ENCODE measurements around the gene RABGAP1L. TPM values are rescaled to one million over a fixed set of nuclear protein-coding genes. Genes with fewer than 3 reads are reported as not detected.

The RABGAP1L gene
- total RNA-seq, 4 donors from 2014 or later: 31.2 to 115 (median 62.5) TPM

DNA sequence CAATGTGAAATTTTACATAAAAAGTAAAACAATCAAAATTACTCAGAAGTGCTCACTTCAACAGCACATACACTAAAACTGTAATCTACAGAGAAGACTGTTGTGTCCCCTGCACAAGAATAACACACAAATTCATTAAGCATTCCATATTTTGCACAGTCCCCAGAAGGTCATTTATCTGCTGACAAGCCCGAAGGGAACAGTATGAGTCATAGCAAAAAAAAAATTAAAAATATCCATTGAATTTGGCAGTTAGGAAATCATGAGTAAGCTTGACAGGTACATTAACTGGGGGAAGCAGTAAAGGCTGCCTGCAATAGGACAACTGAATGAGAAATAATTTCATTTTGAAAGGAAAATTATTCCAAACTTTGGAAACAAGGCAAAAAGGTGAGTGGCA is 837.2 kb downstream of the RABGAP1L start:
- WGBS, 2 donors (ENCODE audit: low coverage in 1 of 2): 0% methylated on average over 1 of the region's 1 CpG
- Histone ChIP-seq H3K27ac (peak overlapping the region in 1 of 4 donors; percentile 4), H3K4me1 (peaks cover 0 to 32% (median 0%) of the 10 kb centered on the region in 3 donors), H3K36me3 (no peaks in the 10 kb centered on the region), H3K27me3 (no peaks in the 10 kb centered on the region), H3K4me3 (no peak overlapping the region), H3K9me3 (no peaks in the 10 kb centered on the region)
- no peak for TF ChIP-seq POLR2AphosphoS5 (IDR thresholded peaks at IDR 0.05)
- no peak for TF ChIP-seq CTCF (IDR thresholded peaks at IDR 0.05)
- TF ChIP-seq POLR2A (IDR thresholded peaks at IDR 0.05): no peak
- TF ChIP-seq EP300 (IDR thresholded peaks at IDR 0.05): no peak
- no peak for ATAC-seq

DNA sequence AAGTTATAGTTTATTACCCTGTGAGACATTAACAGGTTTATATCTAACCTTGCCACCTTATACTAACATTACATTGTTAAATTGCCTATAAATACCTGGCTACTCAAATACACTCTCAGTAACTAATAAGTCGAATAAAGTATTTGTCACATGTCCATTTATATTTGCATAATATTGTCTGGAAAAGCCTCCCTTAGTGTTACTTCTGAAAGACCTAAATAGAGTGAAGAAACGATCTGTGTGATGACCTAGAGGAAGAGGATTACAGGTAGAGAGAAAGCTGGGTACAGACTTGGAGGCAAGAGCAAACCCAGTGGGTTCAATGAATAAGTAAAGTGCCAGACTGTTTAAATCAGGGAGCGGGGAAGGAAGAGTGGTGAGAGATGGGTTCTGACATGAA is 837.7 kb downstream of the RABGAP1L start:
- Histone ChIP-seq H3K4me1 (peaks cover 0 to 38% (median 0%) of the 10 kb centered on the region in 3 donors), H3K4me3 (no peak overlapping the region), H3K27me3 (no peaks in the 10 kb centered on the region), H3K36me3 (no peaks in the 10 kb centered on the region), H3K9me3 (no peaks in the 10 kb centered on the region), H3K27ac (no peak overlapping the region)
- WGBS, 2 donors (ENCODE audit: low coverage in 1 of 2): 90 to 96% methylated on average over 3 of the region's 3 CpGs
- TF ChIP-seq POLR2A (IDR thresholded peaks at IDR 0.05) (no peak), CTCF (IDR thresholded peaks at IDR 0.05) (no peak), POLR2AphosphoS5 (IDR thresholded peaks at IDR 0.05) (no peak), EP300 (IDR thresholded peaks at IDR 0.05) (no peak)
- no peak for ATAC-seq

DNA sequence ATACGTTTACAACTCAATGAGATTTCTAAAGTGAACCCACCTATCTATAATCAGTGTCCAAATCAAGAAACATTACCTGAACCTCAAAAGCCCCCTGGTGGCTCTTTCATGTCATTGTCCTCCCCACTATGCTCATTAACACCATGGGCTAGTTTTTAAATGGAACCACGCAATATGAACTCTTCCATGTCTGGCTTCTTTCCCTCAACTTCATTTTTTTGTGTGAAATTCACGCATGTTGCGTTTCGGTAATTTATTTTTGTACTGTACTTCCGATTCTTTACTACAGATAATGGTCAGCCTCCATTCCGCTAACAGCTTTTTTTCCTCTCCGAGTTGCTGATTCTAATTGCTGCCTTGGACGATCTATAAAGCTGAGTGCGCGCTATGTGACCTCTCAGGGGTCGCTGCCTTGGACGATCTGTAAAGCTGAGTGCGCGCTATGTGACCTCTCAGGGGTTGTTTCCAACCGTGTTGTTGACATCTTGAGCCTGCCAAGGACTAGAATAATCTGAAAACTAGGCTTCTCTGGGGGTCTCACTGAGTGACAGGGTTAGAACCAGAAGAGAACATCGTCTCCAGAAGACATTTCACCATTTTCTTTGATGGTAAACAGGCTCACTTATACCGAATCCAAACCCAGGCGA is 839.4 kb downstream of the RABGAP1L start:
- peak overlapping the region; percentile 93 to 98 (median 96) for H3K27ac ChIP-seq
- ATAC-seq: no peak
- peaks cover 0 to 55% (median 0%) of the 10 kb centered on the region in 3 donors for H3K4me1 ChIP-seq
- H3K4me3 ChIP-seq: peak overlapping the region; percentile 48 to 97
- no peaks in the 10 kb centered on the region for H3K9me3 ChIP-seq
- no peaks in the 10 kb centered on the region for H3K36me3 ChIP-seq
- TF ChIP-seq CTCF (IDR thresholded peaks at IDR 0.05): peak; percentile 73 to 82 (median 78)
- no peak for TF ChIP-seq EP300 (IDR thresholded peaks at IDR 0.05)
- 3 to 9% methylated on average over 8 to 14 of the region's 19 CpGs for WGBS, 2 donors (ENCODE audit: low coverage in 1 of 2)
- no peaks in the 10 kb centered on the region for H3K27me3 ChIP-seq

DNA sequence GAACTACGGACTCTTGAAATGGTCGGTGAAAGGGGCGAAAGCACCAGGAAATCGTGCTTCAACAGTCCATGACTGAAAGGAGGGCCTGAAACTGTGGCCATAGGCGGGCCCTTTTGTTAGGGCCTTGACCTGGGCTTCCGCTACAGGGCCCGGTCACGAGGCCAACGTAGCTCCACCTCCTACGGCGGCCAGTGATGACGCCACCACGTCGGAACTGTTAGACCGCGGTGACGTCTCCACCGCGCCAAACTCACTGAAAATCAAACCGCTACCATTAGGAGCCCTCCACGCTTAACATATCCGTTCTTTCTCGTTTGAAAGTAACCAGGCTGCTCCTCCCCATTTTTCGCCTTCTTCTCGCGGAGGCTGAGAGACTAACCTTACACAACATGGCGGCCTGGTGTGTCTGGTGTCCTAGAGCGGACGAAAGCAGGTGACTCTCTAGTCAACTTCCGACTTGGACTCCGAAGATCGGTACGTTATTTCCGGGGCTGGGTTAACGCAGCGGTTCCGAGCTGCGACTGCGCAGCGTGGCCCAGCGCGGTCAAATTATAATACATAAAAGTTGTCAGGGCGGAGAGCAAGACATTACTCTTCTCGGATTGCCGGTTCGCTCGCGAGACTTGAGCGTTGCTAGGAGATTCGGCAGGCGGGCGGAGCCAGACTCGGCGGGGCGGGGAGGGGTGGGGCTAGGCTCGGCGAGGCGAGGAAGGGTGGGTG is 840.1 kb downstream of the RABGAP1L start:
- H3K4me3 ChIP-seq: peak overlapping the region; percentile 72 to 97
- no peaks in the 10 kb centered on the region for H3K36me3 ChIP-seq
- H3K27ac ChIP-seq: peak overlapping the region; percentile 93 to 98 (median 96)
- 0% methylated on average over 4 to 5 of the region's 58 CpGs for WGBS, 2 donors (ENCODE audit: low coverage in 1 of 2)
- TF ChIP-seq CTCF (IDR thresholded peaks at IDR 0.05): no peak
- peak; percentile 90 for TF ChIP-seq POLR2AphosphoS5 (IDR thresholded peaks at IDR 0.05)
- peak; percentile 73 to 85 for TF ChIP-seq POLR2A (IDR thresholded peaks at IDR 0.05)
- no peaks in the 10 kb centered on the region for H3K9me3 ChIP-seq
- H3K27me3 ChIP-seq: no peaks in the 10 kb centered on the region
- peak; percentile 96 for ATAC-seq
- peaks cover 0 to 61% (median 0%) of the 10 kb centered on the region in 3 donors for H3K4me1 ChIP-seq

Data from gastroesophageal sphincter (tissue), 4 donors.